Right hindlimb (tissue), 1 donor: Measurements from ENCODE around the gene PIGN.
"Not testable (repeated sequence)": the region's sequence is repeated elsewhere in the genome, so short reads cannot be mapped to it uniquely, and the experiment has no call there.

Source experiments
- DNase-seq: peaks from one replicate; pipeline ENCODE4 v3.0.0-alpha.2; 2018

Gene PIGN

GRCh38 chr18:62175521-62175920 lies 11.3 kb downstream of the PIGN start:
- DNase-seq, result no peak

GRCh38 chr18:62172298-62172697 lies 14.6 kb downstream of the PIGN start:
- DNase-seq, result no peak

GRCh38 chr18:62170857-62171256 lies 16.0 kb downstream of the PIGN start:
- no peak for DNase-seq

GRCh38 chr18:62166524-62166923 lies 20.3 kb downstream of the PIGN start:
- not testable (repeated sequence) for DNase-seq

GRCh38 chr18:62165583-62165982 lies 21.3 kb downstream of the PIGN start:
- DNase-seq, result no peak

- DNase-seq, result no peak
These were observed 21.9 kb downstream of the PIGN start for GRCh38 chr18:62164855-62165487.

GRCh38 chr18:62164310-62164709 lies 22.5 kb downstream of the PIGN start:
- DNase-seq, result no peak

- no peak for DNase-seq
These were observed 29.0 kb downstream of the PIGN start for GRCh38 chr18:62157843-62158242.

- no peak for DNase-seq
These were observed 34.0 kb downstream of the PIGN start for GRCh38 chr18:62152844-62153243.

- DNase-seq, result no peak
These were observed 35.6 kb downstream of the PIGN start for GRCh38 chr18:62151068-62151771.

- DNase-seq, result no peak
These were observed 42.5 kb downstream of the PIGN start for GRCh38 chr18:62144338-62144737.

GRCh38 chr18:62140259-62140658 lies 46.6 kb downstream of the PIGN start:
- no peak for DNase-seq

- no peak for DNase-seq
These were observed 48.2 kb downstream of the PIGN start for GRCh38 chr18:62138461-62139235.

- peak; percentile 73 for DNase-seq
These were observed 55.5 kb downstream of the PIGN start for GRCh38 chr18:62131301-62131909.

- DNase-seq, result no peak
These were observed 58.7 kb downstream of the PIGN start for GRCh38 chr18:62128157-62128556.

- no peak for DNase-seq
These were observed 60.1 kb downstream of the PIGN start for GRCh38 chr18:62126737-62127136.

GRCh38 chr18:62125702-62126101 lies 61.2 kb downstream of the PIGN start:
- no peak for DNase-seq

GRCh38 chr18:62122330-62122729 lies 64.5 kb downstream of the PIGN start:
- DNase-seq, result no peak

- no peak for DNase-seq
These were observed 67.0 kb downstream of the PIGN start for GRCh38 chr18:62119884-62120283.

GRCh38 chr18:62118328-62118727 lies 68.5 kb downstream of the PIGN start:
- DNase-seq, result peak; percentile 33

- DNase-seq, result no peak
These were observed 77.2 kb downstream of the PIGN start for GRCh38 chr18:62109676-62110075.

GRCh38 chr18:62107881-62108280 lies 79.0 kb downstream of the PIGN start:
- DNase-seq, result no peak

GRCh38 chr18:62106271-62106670 lies 80.6 kb downstream of the PIGN start:
- DNase-seq, result no peak

GRCh38 chr18:62105376-62105775 lies 81.5 kb downstream of the PIGN start:
- no peak for DNase-seq
